ENCODE data around the gene FANK1.
A peak's percentile ranks its signal among the peaks of the same experiment; 100 is the strongest.
"Not testable (repeated sequence)": the region's sequence is repeated elsewhere in the genome, so short reads cannot be mapped to it uniquely, and the experiment has no call there.

Gene FANK1

GRCh38 chr10:125933693-125934092 is 37.3 kb downstream of the FANK1 start:
- no peak for DNase-seq

GRCh38 chr10:125936331-125936730 is 40.0 kb downstream of the FANK1 start:
- DNase-seq = no peak

GRCh38 chr10:125940515-125940914 is 44.2 kb downstream of the FANK1 start:
- DNase-seq = no peak

- DNase-seq = no peak
These were observed 54.9 kb downstream of the FANK1 start for GRCh38 chr10:125951290-125951689.

GRCh38 chr10:125953778-125954385 is 57.5 kb downstream of the FANK1 start:
- no peak for DNase-seq

- DNase-seq = no peak
These were observed 59.4 kb downstream of the FANK1 start for GRCh38 chr10:125955766-125956165.

GRCh38 chr10:125961743-125962142 is 65.4 kb downstream of the FANK1 start:
- no peak for DNase-seq

- no peak for DNase-seq
These were observed 65.8 kb downstream of the FANK1 start for GRCh38 chr10:125962200-125962599.

- no peak for DNase-seq
These were observed 68.2 kb downstream of the FANK1 start for GRCh38 chr10:125964558-125964957.

- DNase-seq = no peak
These were observed 71.2 kb downstream of the FANK1 start for GRCh38 chr10:125967533-125967932.

GRCh38 chr10:125970077-125970630 is 73.8 kb downstream of the FANK1 start:
- not testable (repeated sequence) for DNase-seq

- no peak for DNase-seq
These were observed 80.7 kb downstream of the FANK1 start for GRCh38 chr10:125976960-125977605.

GRCh38 chr10:125979976-125980375 is 83.6 kb downstream of the FANK1 start:
- DNase-seq = no peak

GRCh38 chr10:125980521-125981035 is 84.2 kb downstream of the FANK1 start:
- DNase-seq = no peak

GRCh38 chr10:125982260-125982948 is 86.0 kb downstream of the FANK1 start:
- DNase-seq = no peak

GRCh38 chr10:125983161-125983560 is 86.8 kb downstream of the FANK1 start:
- DNase-seq = no peak

- no peak for DNase-seq
These were observed 87.3 kb downstream of the FANK1 start for GRCh38 chr10:125983656-125984055.

GRCh38 chr10:125984346-125984745 is 88.0 kb downstream of the FANK1 start:
- DNase-seq = no peak

- no peak for DNase-seq
These were observed 88.6 kb downstream of the FANK1 start for GRCh38 chr10:125984865-125985495.

- no peak for DNase-seq
These were observed 89.3 kb downstream of the FANK1 start for GRCh38 chr10:125985557-125986240.

- DNase-seq = no peak
These were observed 93.4 kb downstream of the FANK1 start for GRCh38 chr10:125989791-125990190.

GRCh38 chr10:125990974-125991373 is 94.6 kb downstream of the FANK1 start:
- DNase-seq = no peak

- DNase-seq = peak; percentile 13
These were observed 95.0 kb downstream of the FANK1 start for GRCh38 chr10:125991392-125991791.

Data from NCI-H1436 treated with DMSO at 0.1 percent for 48 hours (cell line).